ENCODE results near the gene CYFIP2. TPM values are rescaled to one million over a fixed set of nuclear protein-coding genes. Genes with fewer than 3 reads are reported as not detected.

CYFIP2 gene
- polyA plus RNA-seq, 1 donor from 2014 or later = 59.7 TPM

DNA sequence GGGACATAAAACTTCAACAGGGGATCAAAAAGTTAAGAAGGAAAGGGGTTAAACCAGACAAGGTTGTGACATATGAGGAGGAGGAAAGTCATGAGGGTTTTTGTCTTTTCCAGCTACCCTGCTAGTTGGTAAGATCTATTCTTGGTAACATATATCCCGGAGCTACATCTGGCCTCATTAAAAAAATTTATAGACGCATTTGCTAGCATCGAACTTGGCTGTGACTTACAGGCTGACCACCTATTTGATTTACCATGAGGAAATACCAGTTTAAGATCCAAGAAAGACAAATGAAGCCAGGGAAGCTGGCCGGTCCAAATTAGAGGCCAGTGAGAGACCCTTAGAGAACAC, 106.5 kb downstream of the CYFIP2 start:
- H3K4me3 ChIP-seq (ENCODE audit: low read length) = no peak overlapping the region
- no peak overlapping the region for H3K9ac ChIP-seq (ENCODE audit: low read length)
- no peaks in the 10 kb centered on the region for H3K79me2 ChIP-seq (replicated peaks; ENCODE audit: insufficient read depth, low read length)
- H3K4me2 ChIP-seq (ENCODE audit: low read length) = no peak overlapping the region
- H3K27me3 ChIP-seq (ENCODE audit: insufficient read depth, low read depth, low read length) = no peaks in the 10 kb centered on the region
- no peak overlapping the region for H2AFZ ChIP-seq (ENCODE audit: low read depth, low read length)
- H3K36me3 ChIP-seq (ENCODE audit: insufficient read depth, low read length) = peaks cover 12% of the 10 kb centered on the region
- no peaks in the 10 kb centered on the region for H3F3A ChIP-seq (ENCODE audit: insufficient read depth, low read length, poor library complexity, severe bottlenecking)
- no peaks in the 10 kb centered on the region for H4K20me1 ChIP-seq (ENCODE audit: insufficient read depth)
- no peak overlapping the region for H3K27ac ChIP-seq (ENCODE audit: low read length)
- no peaks in the 10 kb centered on the region for H3K9me2 ChIP-seq (ENCODE audit: insufficient read depth, low read length)
- no peak for TF ChIP-seq POLR2AphosphoS5 (IDR thresholded peaks at IDR 0.05)
- no peak for TF ChIP-seq RAD21 (conservative IDR thresholded peaks at IDR 0.05)
- TF ChIP-seq EP300 (conservative IDR thresholded peaks at IDR 0.05; ENCODE audit: poor library complexity, severe bottlenecking) = no peak
- TF ChIP-seq SMC3 (conservative IDR thresholded peaks at IDR 0.05; ENCODE audit: poor library complexity) = no peak
- H3K9me3 ChIP-seq (ENCODE audit: low read length) = no peaks in the 10 kb centered on the region

DNA sequence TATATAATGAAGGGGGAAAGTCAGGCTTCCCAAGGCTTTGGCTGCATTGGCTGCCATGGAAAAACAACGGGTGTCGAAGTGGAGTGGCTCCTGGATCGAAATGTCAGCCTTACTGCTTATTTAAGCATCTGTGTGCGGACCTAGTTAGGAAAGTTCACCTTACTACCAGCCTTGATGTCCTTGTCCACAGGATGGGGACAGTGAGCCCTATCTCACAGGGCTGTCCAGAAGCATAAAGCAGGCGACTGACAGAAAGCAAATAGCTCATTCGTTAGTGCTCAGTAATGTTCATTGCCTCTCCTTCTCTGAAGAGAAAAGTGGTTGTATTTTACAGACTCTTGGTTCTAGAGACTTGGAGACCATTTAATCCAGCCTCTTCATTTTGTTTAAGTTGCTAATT, 112.6 kb downstream of the CYFIP2 start:
- no peaks in the 10 kb centered on the region for H3K9me2 ChIP-seq (ENCODE audit: insufficient read depth, low read length)
- no peaks in the 10 kb centered on the region for H3F3A ChIP-seq (ENCODE audit: insufficient read depth, low read length, poor library complexity, severe bottlenecking)
- H3K4me2 ChIP-seq (ENCODE audit: low read length) = no peak overlapping the region
- H3K9ac ChIP-seq (ENCODE audit: low read length) = no peak overlapping the region
- H4K20me1 ChIP-seq (ENCODE audit: insufficient read depth) = no peaks in the 10 kb centered on the region
- no peaks in the 10 kb centered on the region for H3K79me2 ChIP-seq (replicated peaks; ENCODE audit: insufficient read depth, low read length)
- H2AFZ ChIP-seq (ENCODE audit: low read depth, low read length) = no peak overlapping the region
- no peak overlapping the region for H3K4me3 ChIP-seq (ENCODE audit: low read length)
- no peak overlapping the region for H3K27ac ChIP-seq (ENCODE audit: low read length)
- peaks cover 13% of the 10 kb centered on the region for H3K36me3 ChIP-seq (ENCODE audit: insufficient read depth, low read length)
- no peaks in the 10 kb centered on the region for H3K9me3 ChIP-seq (ENCODE audit: low read length)
- TF ChIP-seq EZH2 (IDR thresholded peaks at IDR 0.05; ENCODE audit: borderline replicate concordance, insufficient read depth, low read length, poor library complexity, severe bottlenecking) (no peak), EP300 (conservative IDR thresholded peaks at IDR 0.05; ENCODE audit: poor library complexity, severe bottlenecking) (no peak), TAF1 (IDR thresholded peaks at IDR 0.05; ENCODE audit: low read depth) (no peak), SMC3 (conservative IDR thresholded peaks at IDR 0.05; ENCODE audit: poor library complexity) (no peak), RAD21 (conservative IDR thresholded peaks at IDR 0.05) (no peak), MXI1 (conservative IDR thresholded peaks at IDR 0.05; ENCODE audit: poor library complexity, severe bottlenecking) (no peak)
- TF ChIP-seq, protein P1, sequence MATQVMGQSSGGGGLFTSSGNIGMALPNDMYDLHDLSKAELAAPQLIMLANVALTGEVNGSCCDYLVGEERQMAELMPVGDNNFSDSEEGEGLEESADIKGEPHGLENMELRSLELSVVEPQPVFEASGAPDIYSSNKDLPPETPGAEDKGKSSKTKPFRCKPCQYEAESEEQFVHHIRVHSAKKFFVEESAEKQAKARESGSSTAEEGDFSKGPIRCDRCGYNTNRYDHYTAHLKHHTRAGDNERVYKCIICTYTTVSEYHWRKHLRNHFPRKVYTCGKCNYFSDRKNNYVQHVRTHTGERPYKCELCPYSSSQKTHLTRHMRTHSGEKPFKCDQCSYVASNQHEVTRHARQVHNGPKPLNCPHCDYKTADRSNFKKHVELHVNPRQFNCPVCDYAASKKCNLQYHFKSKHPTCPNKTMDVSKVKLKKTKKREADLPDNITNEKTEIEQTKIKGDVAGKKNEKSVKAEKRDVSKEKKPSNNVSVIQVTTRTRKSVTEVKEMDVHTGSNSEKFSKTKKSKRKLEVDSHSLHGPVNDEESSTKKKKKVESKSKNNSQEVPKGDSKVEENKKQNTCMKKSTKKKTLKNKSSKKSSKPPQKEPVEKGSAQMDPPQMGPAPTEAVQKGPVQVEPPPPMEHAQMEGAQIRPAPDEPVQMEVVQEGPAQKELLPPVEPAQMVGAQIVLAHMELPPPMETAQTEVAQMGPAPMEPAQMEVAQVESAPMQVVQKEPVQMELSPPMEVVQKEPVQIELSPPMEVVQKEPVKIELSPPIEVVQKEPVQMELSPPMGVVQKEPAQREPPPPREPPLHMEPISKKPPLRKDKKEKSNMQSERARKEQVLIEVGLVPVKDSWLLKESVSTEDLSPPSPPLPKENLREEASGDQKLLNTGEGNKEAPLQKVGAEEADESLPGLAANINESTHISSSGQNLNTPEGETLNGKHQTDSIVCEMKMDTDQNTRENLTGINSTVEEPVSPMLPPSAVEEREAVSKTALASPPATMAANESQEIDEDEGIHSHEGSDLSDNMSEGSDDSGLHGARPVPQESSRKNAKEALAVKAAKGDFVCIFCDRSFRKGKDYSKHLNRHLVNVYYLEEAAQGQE (IDR thresholded peaks at IDR 0.05; ENCODE audit: borderline replicate concordance) = no peak
- TF ChIP-seq, protein P2, sequence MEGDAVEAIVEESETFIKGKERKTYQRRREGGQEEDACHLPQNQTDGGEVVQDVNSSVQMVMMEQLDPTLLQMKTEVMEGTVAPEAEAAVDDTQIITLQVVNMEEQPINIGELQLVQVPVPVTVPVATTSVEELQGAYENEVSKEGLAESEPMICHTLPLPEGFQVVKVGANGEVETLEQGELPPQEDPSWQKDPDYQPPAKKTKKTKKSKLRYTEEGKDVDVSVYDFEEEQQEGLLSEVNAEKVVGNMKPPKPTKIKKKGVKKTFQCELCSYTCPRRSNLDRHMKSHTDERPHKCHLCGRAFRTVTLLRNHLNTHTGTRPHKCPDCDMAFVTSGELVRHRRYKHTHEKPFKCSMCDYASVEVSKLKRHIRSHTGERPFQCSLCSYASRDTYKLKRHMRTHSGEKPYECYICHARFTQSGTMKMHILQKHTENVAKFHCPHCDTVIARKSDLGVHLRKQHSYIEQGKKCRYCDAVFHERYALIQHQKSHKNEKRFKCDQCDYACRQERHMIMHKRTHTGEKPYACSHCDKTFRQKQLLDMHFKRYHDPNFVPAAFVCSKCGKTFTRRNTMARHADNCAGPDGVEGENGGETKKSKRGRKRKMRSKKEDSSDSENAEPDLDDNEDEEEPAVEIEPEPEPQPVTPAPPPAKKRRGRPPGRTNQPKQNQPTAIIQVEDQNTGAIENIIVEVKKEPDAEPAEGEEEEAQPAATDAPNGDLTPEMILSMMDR (IDR thresholded peaks at IDR 0.05; ENCODE audit: poor library complexity, severe bottlenecking) = no peak
- H3K27me3 ChIP-seq (ENCODE audit: insufficient read depth, low read depth, low read length) = no peaks in the 10 kb centered on the region

DNA sequence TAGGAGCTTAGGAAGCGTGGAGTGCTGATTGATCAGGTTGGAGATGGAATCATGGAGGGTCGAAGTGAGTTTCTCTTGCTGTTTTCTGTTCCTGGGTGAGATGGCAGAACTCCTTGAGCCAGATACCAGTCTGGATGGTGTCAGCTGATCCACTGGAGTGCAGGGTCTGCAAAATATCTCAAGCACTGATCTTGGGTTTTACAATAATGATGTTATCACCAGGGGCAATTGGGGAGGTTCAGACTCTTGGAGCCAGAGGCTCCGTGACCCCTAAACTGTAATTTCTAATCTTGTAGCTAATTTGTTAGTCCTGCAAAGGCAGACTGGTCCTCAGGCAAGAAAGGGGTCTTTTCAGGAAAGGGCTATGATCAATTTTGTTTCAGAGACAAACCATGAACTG, 114.1 kb downstream of the CYFIP2 start:
- Histone ChIP-seq H4K20me1 (ENCODE audit: insufficient read depth) (no peaks in the 10 kb centered on the region), H3K27me3 (ENCODE audit: insufficient read depth, low read depth, low read length) (no peaks in the 10 kb centered on the region), H3K9ac (ENCODE audit: low read length) (no peak overlapping the region), H3F3A (ENCODE audit: insufficient read depth, low read length, poor library complexity, severe bottlenecking) (no peaks in the 10 kb centered on the region), H3K4me2 (ENCODE audit: low read length) (no peak overlapping the region), H3K4me3 (ENCODE audit: low read length) (no peak overlapping the region), H3K9me3 (ENCODE audit: low read length) (no peaks in the 10 kb centered on the region), H3K36me3 (ENCODE audit: insufficient read depth, low read length) (peaks cover 13% of the 10 kb centered on the region), H3K27ac (ENCODE audit: low read length) (no peak overlapping the region), H2AFZ (ENCODE audit: low read depth, low read length) (no peak overlapping the region), H3K9me2 (ENCODE audit: insufficient read depth, low read length) (no peaks in the 10 kb centered on the region), H3K79me2 (replicated peaks; ENCODE audit: insufficient read depth, low read length) (no peaks in the 10 kb centered on the region)
- TF ChIP-seq, protein P2 (IDR thresholded peaks at IDR 0.05; ENCODE audit: poor library complexity, severe bottlenecking) = no peak
- TF ChIP-seq POLR2AphosphoS5 (IDR thresholded peaks at IDR 0.05) (no peak), SMC3 (conservative IDR thresholded peaks at IDR 0.05; ENCODE audit: poor library complexity) (no peak), TAF1 (IDR thresholded peaks at IDR 0.05; ENCODE audit: low read depth) (no peak), EZH2 (IDR thresholded peaks at IDR 0.05; ENCODE audit: borderline replicate concordance, insufficient read depth, low read length, poor library complexity, severe bottlenecking) (no peak), MXI1 (conservative IDR thresholded peaks at IDR 0.05; ENCODE audit: poor library complexity, severe bottlenecking) (no peak), RAD21 (conservative IDR thresholded peaks at IDR 0.05) (no peak), EP300 (conservative IDR thresholded peaks at IDR 0.05; ENCODE audit: poor library complexity, severe bottlenecking) (no peak)
- TF ChIP-seq, protein P1 (IDR thresholded peaks at IDR 0.05; ENCODE audit: borderline replicate concordance) = no peak
